H4 (cell line): ENCODE measurements around the gene DSCAM. TPM values are rescaled to one million over a fixed set of nuclear protein-coding genes. Genes with fewer than 3 reads are reported as not detected.

Experiments used
- DNase-seq: peaks from one replicate; pipeline ENCODE4 v3.0.0-alpha.2; 2015; ENCODE audit warnings: low spot score
- total RNA-seq: library from RNA; depleted of rRNA; stranded (reverse); fragments of >200 nt; shearing (Covaris generic); gene quantifications from 2 replicates; pipeline ENCODE4 v1.2.3, GENCODE V29; 2014

Gene DSCAM
- total RNA-seq, 1 experiment from 2014 or later: 0.02 TPM

- DNase-seq: no peak
Measured at GRCh38 chr21:39976800-39977199, 870.2 kb downstream of the DSCAM start.

DNA sequence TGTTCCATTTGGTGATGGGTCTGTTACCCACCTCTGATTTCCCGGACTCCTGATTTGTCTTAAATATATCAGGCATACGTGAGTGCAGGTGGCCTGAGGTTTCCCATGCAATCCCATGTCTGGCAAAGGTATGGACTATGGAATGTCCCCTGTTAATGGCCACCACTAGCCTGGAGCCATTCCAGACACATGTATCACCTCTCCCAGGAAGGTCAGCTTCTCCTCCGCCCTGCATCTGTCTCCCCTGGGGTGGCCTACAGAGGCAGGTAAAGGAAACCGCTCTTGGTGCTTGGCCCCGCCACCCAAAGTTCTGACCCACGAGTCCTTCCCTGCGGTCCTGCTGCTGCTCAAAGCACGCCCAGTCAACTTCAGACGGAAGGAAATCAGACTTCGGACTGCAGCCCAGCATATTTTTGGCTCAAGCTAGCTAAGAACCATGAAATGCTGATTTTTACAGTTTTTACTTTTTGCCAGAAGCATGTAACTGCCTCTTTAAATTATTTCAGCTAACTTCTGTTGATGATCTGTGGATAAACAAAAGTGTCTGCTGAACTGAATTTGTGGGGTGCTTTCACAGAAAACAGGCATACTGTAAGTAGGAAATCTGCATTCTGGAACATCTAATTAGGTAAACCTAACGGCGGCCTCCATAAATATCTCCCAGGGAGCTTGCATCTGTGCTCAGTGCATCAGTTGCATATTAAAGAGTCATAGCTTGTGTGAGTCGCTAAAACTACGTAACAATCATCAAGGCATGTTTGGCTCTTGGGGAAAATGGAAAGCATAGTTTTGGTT lies 873.8 kb downstream of the DSCAM start:
- no peak for DNase-seq

DNA sequence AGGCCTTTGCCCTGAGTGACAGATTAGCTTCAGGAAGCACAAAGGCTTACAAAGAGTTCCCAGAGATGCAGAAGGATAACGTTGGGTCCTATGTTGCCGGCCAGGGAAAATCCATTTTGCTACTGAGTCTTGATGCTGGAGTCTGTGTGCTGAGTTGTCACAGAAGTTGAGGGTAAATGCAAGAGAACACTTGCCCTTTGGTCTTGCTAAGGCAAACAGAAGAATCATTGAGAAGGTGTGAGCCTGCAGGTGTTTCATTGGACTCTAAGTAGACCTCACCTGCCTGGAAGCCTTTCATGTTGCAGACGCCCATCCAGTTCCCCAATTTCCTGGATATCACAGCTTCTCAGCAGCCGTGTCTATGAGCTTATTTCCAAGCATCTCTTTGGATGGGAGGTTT lies 874.5 kb downstream of the DSCAM start:
- no peak for DNase-seq

DNA sequence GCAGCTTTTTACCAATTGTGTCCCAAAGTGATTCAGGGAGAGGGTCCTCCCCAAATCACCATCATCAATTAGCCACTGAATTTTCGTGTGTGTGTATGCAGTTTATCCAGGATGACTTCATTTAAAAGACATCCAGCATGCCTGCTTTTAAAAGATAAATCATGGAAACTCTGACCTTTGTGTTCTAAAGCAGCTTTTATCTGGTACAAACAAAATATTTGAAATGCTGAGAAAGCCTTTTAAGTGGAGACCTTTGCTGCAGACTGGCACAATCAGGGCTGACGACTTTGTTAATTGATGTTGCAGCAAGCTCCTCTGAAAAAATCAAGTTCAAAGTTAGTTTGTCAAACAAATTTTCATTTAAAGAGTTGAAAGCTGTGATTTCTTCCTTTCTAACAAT lies 875.0 kb downstream of the DSCAM start:
- no peak for DNase-seq

GRCh38 chr21:39969691-39970364 lies 877.1 kb downstream of the DSCAM start:
- no peak for DNase-seq

DNA sequence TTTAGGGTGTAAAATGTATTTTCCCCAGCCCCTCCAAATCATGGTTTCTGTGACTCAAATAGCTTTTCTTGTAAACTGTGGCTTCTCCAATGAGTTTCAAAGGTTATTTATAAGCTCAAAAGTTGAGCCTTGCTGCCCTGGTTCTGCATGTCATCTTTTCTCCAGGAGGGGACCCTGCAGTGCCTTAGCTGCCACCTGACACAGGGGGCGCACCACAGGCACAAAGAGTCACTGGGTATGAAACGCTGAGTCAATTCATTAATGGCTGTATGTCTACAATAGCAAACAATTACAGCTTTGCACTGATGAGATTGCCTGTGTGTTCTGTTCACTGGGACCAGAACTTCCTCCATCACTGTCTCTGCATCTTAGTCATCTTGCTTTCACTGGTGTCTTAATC lies 878.9 kb downstream of the DSCAM start:
- no peak for DNase-seq

- no peak for DNase-seq
Measured at GRCh38 chr21:39966786-39967185, 880.2 kb downstream of the DSCAM start.

DNA sequence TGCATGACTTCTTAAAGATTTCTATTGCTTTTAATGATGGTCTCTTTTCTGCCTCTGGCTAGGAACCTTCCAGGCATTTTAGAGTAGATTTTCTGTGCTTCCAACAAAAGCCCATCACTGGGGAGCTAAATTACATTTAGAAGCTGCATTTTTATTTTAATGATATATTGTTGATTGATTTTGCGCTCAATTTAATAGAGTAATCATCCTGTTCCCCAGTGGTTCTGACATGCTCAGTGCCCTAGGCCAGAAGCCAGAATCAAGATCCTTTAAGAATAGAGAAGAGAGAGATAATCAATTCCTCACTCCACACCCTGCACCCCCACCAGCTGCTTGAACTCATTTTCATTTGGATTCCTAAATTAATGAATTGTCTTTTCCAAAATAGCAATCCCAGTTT lies 881.9 kb downstream of the DSCAM start:
- no peak for DNase-seq

GRCh38 chr21:39961251-39961650 lies 885.7 kb downstream of the DSCAM start:
- no peak for DNase-seq
